GM11168 (cell line): ENCODE data around the gene TPRG1L.

Source experiments
- in situ Hi-C: fragments of 300-500 bp; cut with MboI; formaldehyde crosslinking; loops from one replicate; pipeline ENCODE4 v1.12.0; 2022; ENCODE audit warnings: low sequenced_read_pairs; ENCODE audit not compliant: unreplicated experiment

The TPRG1L gene

GRCh38 chr1:3656450-3657095 lies 31.8 kb downstream of the TPRG1L start:
- in situ Hi-C loops, result no loop called here

GRCh38 chr1:3657096-3657475 lies 32.3 kb downstream of the TPRG1L start:
- in situ Hi-C loops, result no loop called here

GRCh38 chr1:3657578-3658230 lies 32.9 kb downstream of the TPRG1L start:
- in situ Hi-C loops, result no loop called here

- in situ Hi-C loops, result no loop called here
Observed at GRCh38 chr1:3658231-3658615, 33.4 kb downstream of the TPRG1L start.

- in situ Hi-C loops, result no loop called here
Observed at GRCh38 chr1:3659093-3659492, 34.3 kb downstream of the TPRG1L start.

- in situ Hi-C loops, result no loop called here
Observed at GRCh38 chr1:3660704-3661103, 35.9 kb downstream of the TPRG1L start.

GRCh38 chr1:3661631-3662030 lies 36.8 kb downstream of the TPRG1L start:
- in situ Hi-C loops, result no loop called here

- in situ Hi-C loops, result no loop called here
Observed at GRCh38 chr1:3662080-3662671, 37.4 kb downstream of the TPRG1L start.

- in situ Hi-C loops, result no loop called here
Observed at GRCh38 chr1:3663999-3664699, 39.3 kb downstream of the TPRG1L start.

GRCh38 chr1:3664700-3665375 lies 40.0 kb downstream of the TPRG1L start:
- in situ Hi-C loops, result no loop called here

GRCh38 chr1:3668148-3668547 lies 43.3 kb downstream of the TPRG1L start:
- in situ Hi-C loops, result no loop called here

- in situ Hi-C loops, result no loop called here
Observed at GRCh38 chr1:3668585-3669300, 43.9 kb downstream of the TPRG1L start.

GRCh38 chr1:3669421-3669821 lies 44.6 kb downstream of the TPRG1L start:
- in situ Hi-C loops, result no loop called here

- in situ Hi-C loops, result no loop called here
Observed at GRCh38 chr1:3669971-3670431, 45.2 kb downstream of the TPRG1L start.

GRCh38 chr1:3670823-3671265 lies 46.0 kb downstream of the TPRG1L start:
- in situ Hi-C loops, result no loop called here

GRCh38 chr1:3671371-3672180 lies 46.8 kb downstream of the TPRG1L start:
- in situ Hi-C loops, result no loop called here

GRCh38 chr1:3672231-3672970 lies 47.6 kb downstream of the TPRG1L start:
- in situ Hi-C loops, result no loop called here

GRCh38 chr1:3672971-3673361 lies 48.2 kb downstream of the TPRG1L start:
- in situ Hi-C loops, result no loop called here
